ENCODE results near the gene TRPM5.

The TRPM5 gene

GRCh38 chr11:2461253-2461955 is 17.1 kb upstream of the TRPM5 start:
- H3K27me3 ChIP-seq = peaks cover 0 to 26% (median 12%) of the 10 kb centered on the region in 11 experiments; a peak in 15 of 22 replicates
- H4K20me1 ChIP-seq = peaks cover 37 to 83% (median 60%) of the 10 kb centered on the region in 11 experiments
- no peak overlapping the region for H3K4me3 ChIP-seq
- H3K4me2 ChIP-seq = peak overlapping the region in 4 of 11 experiments; percentile 81 to 82 (median 82); a peak in 7 of 22 replicates
- H3K9ac ChIP-seq = no peak overlapping the region; a peak in 1 of 22 replicates
- H3K9me3 ChIP-seq (replicated peaks in 1 of 11) = no peaks in the 10 kb centered on the region
- no peak overlapping the region for H3K27ac ChIP-seq
- peaks cover 40 to 70% (median 56%) of the 10 kb centered on the region in 10 experiments for H3K4me1 ChIP-seq
- no peak for TF ChIP-seq Cebpa-rat (IDR thresholded peaks at IDR 0.05)
- no peaks in the 10 kb centered on the region for H3K36me3 ChIP-seq

GRCh38 chr11:2460540-2461252 is 16.4 kb upstream of the TRPM5 start:
- Histone ChIP-seq H3K4me1 (peaks cover 33 to 63% (median 49%) of the 10 kb centered on the region in 10 experiments), H3K4me2 (peak overlapping the region in 1 of 11 experiments; percentile 82; a peak in 1 of 22 replicates), H3K27ac (no peak overlapping the region), H3K4me3 (no peak overlapping the region), H4K20me1 (peaks cover 30 to 76% (median 53%) of the 10 kb centered on the region in 11 experiments), H3K9ac (no peak overlapping the region; a peak in 1 of 22 replicates), H3K36me3 (no peaks in the 10 kb centered on the region), H3K27me3 (peaks cover 0 to 19% (median 5%) of the 10 kb centered on the region in 11 experiments; a peak in 12 of 22 replicates), H3K9me3 (replicated peaks in 1 of 11) (peaks cover 0 to 3% (median 1%) of the 10 kb centered on the region in 11 experiments; a peak in 2 of 22 replicates)
- TF ChIP-seq Cebpa-rat (IDR thresholded peaks at IDR 0.05) = no peak

- H3K9ac ChIP-seq = peak overlapping the region in 2 of 11 experiments; percentile 15 to 23; a peak in 1 of 22 replicates
- peaks cover 0 to 8% (median 6%) of the 10 kb centered on the region in 11 experiments; a peak in 3 of 22 replicates for H3K9me3 ChIP-seq (replicated peaks in 1 of 11)
- no peak overlapping the region for H3K4me3 ChIP-seq
- no peaks in the 10 kb centered on the region for H3K36me3 ChIP-seq
- H3K27ac ChIP-seq = no peak overlapping the region
- H3K27me3 ChIP-seq = peaks cover 0 to 11% (median 0%) of the 10 kb centered on the region in 11 experiments; a peak in 4 of 22 replicates
- TF ChIP-seq Cebpa-rat (IDR thresholded peaks at IDR 0.05) = no peak
- peaks cover 23 to 68% (median 45%) of the 10 kb centered on the region in 11 experiments for H4K20me1 ChIP-seq
- peaks cover 27 to 55% (median 42%) of the 10 kb centered on the region in 10 experiments for H3K4me1 ChIP-seq
- H3K4me2 ChIP-seq = peak overlapping the region in 6 of 11 experiments; percentile 2 to 83 (median 24); a peak in 7 of 22 replicates
Measured at GRCh38 chr11:2459796-2460531, 15.7 kb upstream of the TRPM5 start.

GRCh38 chr11:2459016-2459725 is 14.9 kb upstream of the TRPM5 start:
- Histone ChIP-seq H3K36me3 (no peaks in the 10 kb centered on the region; a peak in 1 of 22 replicates), H3K4me1 (peaks cover 27 to 47% (median 36%) of the 10 kb centered on the region in 10 experiments), H4K20me1 (peaks cover 18 to 60% (median 37%) of the 10 kb centered on the region in 11 experiments; a peak in 20 of 22 replicates), H3K9ac (0 out of 22 replicates have a peak overlapping the region, but pooled peaks of 1 of the 11 experiments have one; percentile 15), H3K4me3 (no peak overlapping the region), H3K27me3 (0 out of 22 replicates have a peak, but pooled peaks cover 0 to 4% (median 0%) of the 10 kb centered on the region in 11 experiments), H3K4me2 (peak overlapping the region; percentile 12 to 83 (median 27); a peak in 13 of 22 replicates), H3K27ac (no peak overlapping the region), H3K9me3 (replicated peaks in 1 of 11) (peaks cover 0 to 8% (median 6%) of the 10 kb centered on the region in 11 experiments; a peak in 3 of 22 replicates)
- TF ChIP-seq Cebpa-rat (IDR thresholded peaks at IDR 0.05) = no peak

- Histone ChIP-seq H3K9ac (no peak overlapping the region), H3K9me3 (replicated peaks in 1 of 11) (peaks cover 0 to 13% (median 6%) of the 10 kb centered on the region in 11 experiments; a peak in 3 of 22 replicates), H4K20me1 (peaks cover 10 to 52% (median 29%) of the 10 kb centered on the region in 11 experiments; a peak in 18 of 22 replicates), H3K27me3 (no peaks in the 10 kb centered on the region), H3K27ac (no peak overlapping the region), H3K4me1 (peaks cover 22 to 39% (median 28%) of the 10 kb centered on the region in 10 experiments), H3K36me3 (peaks cover 0 to 4% (median 0%) of the 10 kb centered on the region in 11 experiments; a peak in 2 of 22 replicates), H3K4me2 (no peak overlapping the region), H3K4me3 (no peak overlapping the region)
- no peak for TF ChIP-seq Cebpa-rat (IDR thresholded peaks at IDR 0.05)
Measured at GRCh38 chr11:2458321-2458720, 14.0 kb upstream of the TRPM5 start.

- Histone ChIP-seq H3K4me2 (no peak overlapping the region), H3K27ac (no peak overlapping the region), H3K4me1 (peaks cover under 1 to 14% (median 5%) of the 10 kb centered on the region in 10 experiments; a peak in 19 of 20 replicates), H4K20me1 (peaks cover 0 to 27% (median 2%) of the 10 kb centered on the region in 11 experiments; a peak in 8 of 22 replicates), H3K9ac (no peak overlapping the region), H3K27me3 (no peaks in the 10 kb centered on the region), H3K9me3 (replicated peaks in 1 of 11) (peaks cover 0 to 14% (median 6%) of the 10 kb centered on the region in 11 experiments; a peak in 3 of 22 replicates), H3K36me3 (peaks cover 0 to 6% (median 0%) of the 10 kb centered on the region in 11 experiments; a peak in 3 of 22 replicates), H3K4me3 (no peak overlapping the region)
- TF ChIP-seq Cebpa-rat (IDR thresholded peaks at IDR 0.05) = no peak
Measured at GRCh38 chr11:2453436-2453835, 9.1 kb upstream of the TRPM5 start.

GRCh38 chr11:2452321-2453012 is 8.2 kb upstream of the TRPM5 start:
- TF ChIP-seq Cebpa-rat (IDR thresholded peaks at IDR 0.05) = no peak
- no peak overlapping the region for H3K4me2 ChIP-seq
- H3K4me1 ChIP-seq = peaks cover 11 to 24% (median 15%) of the 10 kb centered on the region in 10 experiments
- no peak overlapping the region for H3K9ac ChIP-seq
- H3K36me3 ChIP-seq = peaks cover 0 to 6% (median 0%) of the 10 kb centered on the region in 11 experiments; a peak in 3 of 22 replicates
- peaks cover 0 to 26% (median 3%) of the 10 kb centered on the region in 11 experiments; a peak in 8 of 22 replicates for H4K20me1 ChIP-seq
- H3K27ac ChIP-seq = no peak overlapping the region
- H3K9me3 ChIP-seq (replicated peaks in 1 of 11) = peaks cover 0 to 14% (median 6%) of the 10 kb centered on the region in 11 experiments; a peak in 3 of 22 replicates
- no peaks in the 10 kb centered on the region for H3K27me3 ChIP-seq
- no peak overlapping the region for H3K4me3 ChIP-seq

All from BLaER1 treated with 17β-estradiol and CSF1 and Interleukin-3, amounts not matched to agents 10 nM and 100 nM (cell line).